Mesodermal cell (in vitro differentiated cells): ENCODE results near the gene FAM53B.

Experiments
- H3K27ac ChIP-seq: 2 replicates; pipeline ENCODE4 v1.7.0; 2013; ENCODE audit warnings: mild to moderate bottlenecking, low read depth, low read length, moderate library complexity; ENCODE audit not compliant: severe bottlenecking
- H3K36me3 ChIP-seq: 2 replicates; pipeline ENCODE4 v1.7.1; 2013; ENCODE audit warnings: mild to moderate bottlenecking, low read length, moderate library complexity; ENCODE audit not compliant: control insufficient read depth, insufficient read depth
- H3K4me1 ChIP-seq: one replicate; pipeline ENCODE4 v1.7.1; 2013; ENCODE audit warnings: mild to moderate bottlenecking, low read length; ENCODE audit not compliant: insufficient read depth, control insufficient read depth, poor library complexity, severe bottlenecking
- H3K4me3 ChIP-seq: 2 replicates; pipeline ENCODE4 v1.7.0; 2013; ENCODE audit warnings: low read length, control low read depth, mild to moderate bottlenecking; ENCODE audit not compliant: insufficient read depth, poor library complexity, severe bottlenecking; ENCODE audit errors: extremely low read depth
- H3K9me3 ChIP-seq: 2 replicates; pipeline ENCODE4 v1.7.1; 2013; ENCODE audit warnings: mild to moderate bottlenecking, low read length, moderate library complexity; ENCODE audit not compliant: control insufficient read depth
- WGBS, 2 experiments: methylation state at CpG; one replicate each; pipeline ENCODE4 v1.1.5; 2013; ENCODE audit warnings: missing lambda C conversion rate in 2 of 2; ENCODE audit not compliant: insufficient coverage in 2 of 2; 5-methylcytosine and 5-hydroxymethylcytosine counted together

FAM53B gene

GRCh38 chr10:124577651-124578050 lies 166.5 kb downstream of the FAM53B start:
- Histone ChIP-seq H3K36me3 (no peaks in the 10 kb centered on the region), H3K9me3 (no peaks in the 10 kb centered on the region), H3K4me3 (no peak overlapping the region), H3K4me1 (no peaks in the 10 kb centered on the region), H3K27ac (no peak overlapping the region)
- 79 to 84% methylated on average over 2 to 3 of the region's 3 CpGs for WGBS, 2 experiments

GRCh38 chr10:124576526-124577420 lies 167.4 kb downstream of the FAM53B start:
- Histone ChIP-seq H3K36me3 (no peaks in the 10 kb centered on the region), H3K4me3 (no peak overlapping the region), H3K4me1 (no peaks in the 10 kb centered on the region), H3K9me3 (no peaks in the 10 kb centered on the region), H3K27ac (no peak overlapping the region)
- WGBS, 2 experiments = 80 to 84% methylated on average over 13 to 18 of the region's 20 CpGs

GRCh38 chr10:124575107-124576035 lies 168.8 kb downstream of the FAM53B start:
- no peak overlapping the region for H3K4me3 ChIP-seq

DNA sequence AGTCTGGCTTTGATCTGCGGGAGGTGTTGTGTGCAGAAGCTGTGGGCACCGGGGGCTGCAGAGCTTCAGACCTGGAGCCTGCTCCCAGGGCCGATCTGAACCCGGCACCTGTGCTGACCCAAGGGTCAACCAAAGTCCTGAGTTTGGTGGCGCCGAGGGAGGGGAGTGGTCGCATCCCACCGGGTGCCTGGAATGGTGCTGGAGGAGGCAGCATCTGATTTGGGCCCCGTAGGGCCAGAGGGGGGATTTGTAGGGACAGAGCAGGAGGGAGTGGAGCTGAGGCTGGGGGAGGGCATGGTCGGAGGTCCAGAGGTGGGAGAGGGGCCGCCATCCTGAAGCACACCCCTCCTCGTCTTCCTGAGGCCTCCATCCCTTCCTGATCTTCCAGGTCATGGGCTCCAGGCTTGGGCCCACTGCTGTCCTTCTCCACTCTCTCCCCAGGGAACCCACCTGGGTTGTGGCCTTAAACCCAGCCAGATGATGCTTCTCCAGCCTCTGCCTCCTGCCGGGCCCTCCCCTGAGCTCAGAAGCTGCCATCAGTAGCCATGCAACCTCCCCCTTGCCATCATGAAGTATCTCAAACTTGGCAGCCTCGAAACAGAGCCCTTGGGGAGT lies 169.6 kb downstream of the FAM53B start:
- no peaks in the 10 kb centered on the region for H3K9me3 ChIP-seq
- H3K36me3 ChIP-seq = no peaks in the 10 kb centered on the region
- 92 to 94% methylated on average over 11 to 14 of the region's 14 CpGs for WGBS, 2 experiments
- H3K4me1 ChIP-seq = no peaks in the 10 kb centered on the region
- no peak overlapping the region for H3K4me3 ChIP-seq
- H3K27ac ChIP-seq = no peak overlapping the region

More at GRCh38 chr10:124575107-124576035, 168.8 kb downstream of the FAM53B start:
- Histone ChIP-seq H3K9me3 (no peaks in the 10 kb centered on the region), H3K36me3 (no peaks in the 10 kb centered on the region), H3K4me1 (no peaks in the 10 kb centered on the region), H3K27ac (no peak overlapping the region)
- 86 to 87% methylated on average over 11 to 17 of the region's 22 CpGs for WGBS, 2 experiments

- Histone ChIP-seq H3K4me1 (no peaks in the 10 kb centered on the region), H3K4me3 (no peak overlapping the region), H3K27ac (no peak overlapping the region), H3K36me3 (no peaks in the 10 kb centered on the region), H3K9me3 (no peaks in the 10 kb centered on the region)
- WGBS, 2 experiments = 90% methylated on average over 31 of the region's 31 CpGs
Observed at GRCh38 chr10:124573726-124574455, 170.3 kb downstream of the FAM53B start.

GRCh38 chr10:124572751-124573150 lies 171.4 kb downstream of the FAM53B start:
- WGBS, 2 experiments = 89 to 94% methylated on average over 10 of the region's 11 CpGs
- H3K4me1 ChIP-seq = no peaks in the 10 kb centered on the region
- no peak overlapping the region for H3K27ac ChIP-seq

DNA sequence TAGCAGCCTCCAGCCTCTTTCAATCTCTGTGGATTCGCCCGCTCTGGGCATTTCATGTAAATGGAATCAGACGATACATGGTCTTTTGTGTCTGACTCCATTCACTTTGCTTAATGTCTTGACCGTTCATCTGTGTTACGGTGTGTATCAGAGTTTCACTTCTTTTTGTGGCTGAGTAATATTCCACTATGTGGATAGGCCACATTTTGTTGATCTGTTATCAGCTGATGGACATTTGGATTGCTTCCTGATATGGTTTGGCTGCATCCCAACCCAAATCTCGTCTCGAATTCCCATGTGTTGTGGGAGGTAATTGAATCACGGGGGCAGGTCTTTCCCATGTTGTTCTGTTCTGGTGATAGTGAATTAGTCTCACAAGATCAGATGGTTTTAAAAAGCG lies 173.5 kb downstream of the FAM53B start:
- no peak overlapping the region for H3K27ac ChIP-seq
- no peaks in the 10 kb centered on the region for H3K9me3 ChIP-seq
- H3K4me1 ChIP-seq = peaks cover 1% of the 10 kb centered on the region
- H3K36me3 ChIP-seq = no peaks in the 10 kb centered on the region
- no peak overlapping the region for H3K4me3 ChIP-seq
- 85 to 100% methylated on average over 6 to 8 of the region's 9 CpGs for WGBS, 2 experiments

More at GRCh38 chr10:124572751-124573150, 171.4 kb downstream of the FAM53B start:
- Histone ChIP-seq H3K9me3 (no peaks in the 10 kb centered on the region), H3K4me3 (no peak overlapping the region), H3K36me3 (no peaks in the 10 kb centered on the region)

DNA sequence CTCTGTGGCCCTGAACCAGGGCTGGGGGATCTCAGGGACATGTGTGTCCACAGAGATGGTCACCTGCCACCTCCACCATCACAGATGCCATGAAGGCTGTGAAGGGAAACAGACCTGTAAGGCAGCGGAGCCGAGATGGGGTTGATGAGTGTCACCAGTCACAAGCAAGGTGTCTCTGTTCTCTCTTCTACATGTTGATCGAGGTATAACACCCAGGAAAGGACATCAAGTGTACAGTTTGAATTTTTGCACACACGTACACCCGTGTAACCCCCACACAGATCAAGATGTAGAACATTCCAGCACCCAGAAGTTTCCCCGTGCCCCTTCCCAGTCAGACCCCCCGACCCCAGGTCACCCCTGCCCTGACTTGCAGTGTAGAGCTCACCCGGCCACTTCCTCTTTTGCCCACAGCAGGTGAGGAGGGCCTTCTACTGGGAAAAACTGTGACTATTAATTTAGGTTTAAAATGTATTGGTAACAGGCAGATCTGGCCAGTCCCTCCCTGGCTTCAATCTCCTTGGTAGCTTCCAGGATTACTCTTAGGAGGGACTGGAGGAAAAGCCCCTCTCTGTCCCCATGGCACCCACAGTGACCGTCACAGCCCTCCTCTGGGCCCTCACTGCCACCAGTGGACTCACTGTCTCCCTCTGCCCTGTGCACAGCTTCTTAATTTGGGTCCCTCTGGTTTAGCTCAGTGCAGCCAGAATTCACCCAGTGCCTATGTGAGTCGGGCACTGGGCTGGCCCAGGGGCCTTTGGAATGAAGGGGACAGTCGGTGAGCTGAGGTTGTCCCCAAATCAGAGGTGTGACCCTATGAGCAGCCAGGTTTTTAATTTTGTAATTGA lies 174.3 kb downstream of the FAM53B start:
- H3K4me3 ChIP-seq = no peak overlapping the region
- no peaks in the 10 kb centered on the region for H3K36me3 ChIP-seq
- peaks cover 4% of the 10 kb centered on the region for H3K4me1 ChIP-seq
- 88 to 93% methylated on average over 7 to 10 of the region's 11 CpGs for WGBS, 2 experiments
- H3K27ac ChIP-seq = no peak overlapping the region
- no peaks in the 10 kb centered on the region for H3K9me3 ChIP-seq
